ENCODE measurements around the gene ZGPAT.

Gene ZGPAT

DNA sequence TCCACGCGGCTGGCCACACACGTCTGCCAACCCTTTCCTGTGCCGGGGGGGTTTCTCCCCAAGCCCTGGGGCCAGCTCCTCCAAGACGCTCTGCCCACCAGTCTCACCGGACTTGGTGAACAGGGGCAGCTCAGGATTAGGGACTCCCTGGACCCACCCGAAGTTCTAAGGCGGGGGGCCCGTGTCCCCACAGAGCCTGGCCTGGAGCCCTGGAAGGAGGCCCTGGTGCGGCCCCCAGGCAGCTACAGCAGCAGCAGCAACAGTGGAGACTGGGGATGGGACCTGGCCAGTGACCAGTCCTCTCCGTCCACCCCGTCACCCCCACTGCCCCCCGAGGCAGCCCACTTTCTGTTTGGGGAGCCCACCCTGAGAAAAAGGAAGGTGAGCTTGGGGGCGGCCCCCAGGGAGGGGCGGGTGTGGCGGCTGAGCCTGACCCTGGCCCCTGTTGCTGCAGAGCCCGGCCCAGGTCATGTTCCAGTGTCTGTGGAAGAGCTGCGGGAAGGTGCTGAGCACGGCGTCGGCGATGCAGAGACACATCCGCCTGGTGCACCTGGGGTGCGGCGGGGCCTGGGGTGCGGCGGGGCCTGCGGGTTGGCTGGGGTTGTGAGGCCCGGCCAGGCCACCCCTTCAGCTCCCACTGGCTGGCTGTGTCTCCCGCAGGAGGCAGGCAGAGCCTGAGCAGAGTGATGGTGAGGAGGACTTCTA is 34.0 kb downstream of the ZGPAT start:
- no peaks in the 10 kb centered on the region for H4K20me1 ChIP-seq (ENCODE audit: insufficient read depth, low read length)
- no peak overlapping the region for H3K4me3 ChIP-seq (ENCODE audit: low read length)
- peaks cover 15% of the 10 kb centered on the region for H3K36me3 ChIP-seq (replicated peaks; ENCODE audit: low read depth, low read length)
- no peaks in the 10 kb centered on the region for H3K27me3 ChIP-seq (ENCODE audit: low read depth, low read length)
- TF ChIP-seq, protein P1, sequence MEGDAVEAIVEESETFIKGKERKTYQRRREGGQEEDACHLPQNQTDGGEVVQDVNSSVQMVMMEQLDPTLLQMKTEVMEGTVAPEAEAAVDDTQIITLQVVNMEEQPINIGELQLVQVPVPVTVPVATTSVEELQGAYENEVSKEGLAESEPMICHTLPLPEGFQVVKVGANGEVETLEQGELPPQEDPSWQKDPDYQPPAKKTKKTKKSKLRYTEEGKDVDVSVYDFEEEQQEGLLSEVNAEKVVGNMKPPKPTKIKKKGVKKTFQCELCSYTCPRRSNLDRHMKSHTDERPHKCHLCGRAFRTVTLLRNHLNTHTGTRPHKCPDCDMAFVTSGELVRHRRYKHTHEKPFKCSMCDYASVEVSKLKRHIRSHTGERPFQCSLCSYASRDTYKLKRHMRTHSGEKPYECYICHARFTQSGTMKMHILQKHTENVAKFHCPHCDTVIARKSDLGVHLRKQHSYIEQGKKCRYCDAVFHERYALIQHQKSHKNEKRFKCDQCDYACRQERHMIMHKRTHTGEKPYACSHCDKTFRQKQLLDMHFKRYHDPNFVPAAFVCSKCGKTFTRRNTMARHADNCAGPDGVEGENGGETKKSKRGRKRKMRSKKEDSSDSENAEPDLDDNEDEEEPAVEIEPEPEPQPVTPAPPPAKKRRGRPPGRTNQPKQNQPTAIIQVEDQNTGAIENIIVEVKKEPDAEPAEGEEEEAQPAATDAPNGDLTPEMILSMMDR (IDR thresholded peaks at IDR 0.05; ENCODE audit: low read depth, low read length): no peak
- no peak for TF ChIP-seq EZH2phosphoT487 (IDR thresholded peaks at IDR 0.05; ENCODE audit: low read depth)
- no peak overlapping the region for H2AFZ ChIP-seq (ENCODE audit: low read depth, low read length)
- peaks cover 24% of the 10 kb centered on the region for H3K4me1 ChIP-seq (ENCODE audit: low read length)
- no peak overlapping the region for H3K9ac ChIP-seq (ENCODE audit: low read length)
- no peak overlapping the region for H3K4me2 ChIP-seq (ENCODE audit: low read length)
- no peaks in the 10 kb centered on the region for H3K79me2 ChIP-seq (ENCODE audit: low read length)
- no peak overlapping the region for H3K27ac ChIP-seq (ENCODE audit: low read length)
- no peaks in the 10 kb centered on the region for H3K9me3 ChIP-seq (ENCODE audit: insufficient read depth, low read length)

DNA sequence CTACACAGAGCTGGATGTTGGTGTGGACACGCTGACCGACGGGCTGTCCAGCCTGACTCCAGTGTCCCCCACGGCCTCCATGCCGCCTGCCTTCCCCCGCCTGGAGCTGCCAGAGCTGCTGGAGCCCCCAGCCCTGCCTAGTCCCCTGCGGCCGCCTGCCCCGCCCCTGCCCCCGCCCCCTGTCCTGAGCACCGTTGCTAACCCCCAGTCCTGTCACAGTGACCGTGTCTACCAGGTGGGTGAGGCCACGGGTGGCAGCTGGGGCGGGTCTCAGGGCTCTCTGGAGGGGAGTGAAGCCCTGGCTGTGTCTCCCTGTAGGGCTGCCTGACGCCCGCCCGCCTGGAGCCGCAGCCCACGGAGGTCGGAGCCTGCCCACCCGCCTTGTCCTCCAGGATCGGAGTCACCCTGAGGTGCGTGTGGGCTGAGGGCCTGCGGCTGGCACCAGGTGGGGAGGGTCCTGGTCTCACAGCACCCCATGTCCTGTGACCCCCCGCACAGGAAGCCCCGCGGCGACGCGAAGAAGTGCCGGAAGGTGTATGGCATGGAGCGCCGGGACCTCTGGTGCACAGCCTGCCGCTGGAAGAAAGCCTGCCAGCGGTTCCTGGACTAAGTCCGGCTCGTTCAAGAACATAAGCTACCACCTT is 34.7 kb downstream of the ZGPAT start:
- no peak overlapping the region for H3K4me2 ChIP-seq (ENCODE audit: low read length)
- no peak overlapping the region for H3K27ac ChIP-seq (ENCODE audit: low read length)
- no peaks in the 10 kb centered on the region for H3K79me2 ChIP-seq (ENCODE audit: low read length)
- no peak overlapping the region for H3K4me3 ChIP-seq (ENCODE audit: low read length)
- H3K4me1 ChIP-seq (ENCODE audit: low read length): peaks cover 18% of the 10 kb centered on the region
- H3K9ac ChIP-seq (ENCODE audit: low read length): no peak overlapping the region
- H3K9me3 ChIP-seq (ENCODE audit: insufficient read depth, low read length): no peaks in the 10 kb centered on the region
- H2AFZ ChIP-seq (ENCODE audit: low read depth, low read length): no peak overlapping the region
- H3K36me3 ChIP-seq (replicated peaks; ENCODE audit: low read depth, low read length): peaks cover 15% of the 10 kb centered on the region
- no peaks in the 10 kb centered on the region for H3K27me3 ChIP-seq (ENCODE audit: low read depth, low read length)
- no peak for TF ChIP-seq EZH2phosphoT487 (IDR thresholded peaks at IDR 0.05; ENCODE audit: low read depth)
- no peaks in the 10 kb centered on the region for H4K20me1 ChIP-seq (ENCODE audit: insufficient read depth, low read length)

DNA sequence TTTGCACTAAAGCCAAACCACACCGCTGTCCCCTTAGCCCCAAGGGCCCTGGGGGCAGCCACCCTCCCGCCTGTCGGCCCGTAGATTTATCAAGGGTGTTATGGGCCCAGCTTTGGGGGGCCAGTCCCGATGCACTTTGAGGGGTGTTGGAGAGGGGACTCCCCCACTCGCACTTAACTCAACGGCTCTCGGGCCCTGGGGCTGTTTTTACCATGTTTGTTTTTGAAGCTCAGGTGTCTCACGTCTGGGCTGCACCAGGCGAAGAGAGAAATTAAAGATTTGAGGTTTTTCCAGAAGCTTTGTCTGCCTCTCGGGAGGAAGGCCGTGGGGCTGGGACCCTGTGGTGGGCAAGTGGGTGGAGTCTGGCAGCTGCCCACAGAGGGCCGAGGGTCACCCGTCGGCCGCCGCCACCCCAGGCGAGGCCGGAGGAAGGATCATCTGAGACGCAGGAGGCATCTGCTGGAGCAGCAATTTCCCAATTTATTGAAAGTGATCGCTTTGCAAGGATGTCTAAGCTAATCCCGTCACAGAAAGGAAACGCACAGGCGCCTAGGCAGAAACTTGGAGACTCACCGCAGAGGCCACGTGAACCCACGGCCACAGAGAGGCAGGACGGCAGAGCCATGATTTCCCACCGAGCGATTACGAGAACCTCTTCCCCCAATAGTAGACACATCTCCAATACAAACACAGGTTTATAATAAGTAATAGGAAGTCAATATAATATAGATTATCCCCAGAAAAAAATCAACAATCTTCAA is 35.6 kb downstream of the ZGPAT start:
- TF ChIP-seq EZH2phosphoT487 (IDR thresholded peaks at IDR 0.05; ENCODE audit: low read depth): no peak
- TF ChIP-seq, protein P1 (IDR thresholded peaks at IDR 0.05; ENCODE audit: low read depth, low read length): no peak
- no peaks in the 10 kb centered on the region for H3K27me3 ChIP-seq (ENCODE audit: low read depth, low read length)
- no peak overlapping the region for H3K9ac ChIP-seq (ENCODE audit: low read length)
- H3K4me2 ChIP-seq (ENCODE audit: low read length): no peak overlapping the region
- no peak overlapping the region for H3K4me3 ChIP-seq (ENCODE audit: low read length)
- H3K4me1 ChIP-seq (ENCODE audit: low read length): peaks cover 14% of the 10 kb centered on the region
- H3K79me2 ChIP-seq (ENCODE audit: low read length): no peaks in the 10 kb centered on the region
- H3K9me3 ChIP-seq (ENCODE audit: insufficient read depth, low read length): no peaks in the 10 kb centered on the region
- no peak overlapping the region for H2AFZ ChIP-seq (ENCODE audit: low read depth, low read length)
- H3K27ac ChIP-seq (ENCODE audit: low read length): no peak overlapping the region
- H3K36me3 ChIP-seq (replicated peaks; ENCODE audit: low read depth, low read length): peaks cover 15% of the 10 kb centered on the region
- H4K20me1 ChIP-seq (ENCODE audit: insufficient read depth, low read length): no peaks in the 10 kb centered on the region

DNA sequence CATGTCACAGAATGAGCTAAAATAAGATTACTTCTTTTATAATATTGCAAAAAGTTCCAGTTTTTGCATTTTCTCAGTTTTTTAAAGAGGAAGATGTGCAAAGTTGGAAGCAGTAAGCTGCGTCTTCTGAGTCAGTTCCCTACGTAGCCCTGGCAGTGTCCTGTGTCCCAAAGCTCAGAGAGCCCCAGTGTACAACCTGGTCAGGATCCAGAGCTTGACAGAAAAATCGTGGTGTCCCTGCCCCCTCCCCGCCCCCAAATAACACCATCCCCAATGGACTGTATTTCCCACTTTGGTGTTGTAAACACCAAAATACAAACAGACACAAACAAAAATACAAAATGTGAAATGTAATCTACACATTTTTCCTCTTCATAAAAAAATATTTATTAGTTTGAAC is 36.3 kb downstream of the ZGPAT start:
- H4K20me1 ChIP-seq (ENCODE audit: insufficient read depth, low read length): no peaks in the 10 kb centered on the region
- no peak for TF ChIP-seq EZH2phosphoT487 (IDR thresholded peaks at IDR 0.05; ENCODE audit: low read depth)
- TF ChIP-seq, protein P1 (IDR thresholded peaks at IDR 0.05; ENCODE audit: low read depth, low read length): no peak
- H3K79me2 ChIP-seq (ENCODE audit: low read length): no peaks in the 10 kb centered on the region
- no peak overlapping the region for H2AFZ ChIP-seq (ENCODE audit: low read depth, low read length)
- no peaks in the 10 kb centered on the region for H3K27me3 ChIP-seq (ENCODE audit: low read depth, low read length)
- peaks cover 15% of the 10 kb centered on the region for H3K36me3 ChIP-seq (replicated peaks; ENCODE audit: low read depth, low read length)
- no peaks in the 10 kb centered on the region for H3K9me3 ChIP-seq (ENCODE audit: insufficient read depth, low read length)
- no peak overlapping the region for H3K9ac ChIP-seq (ENCODE audit: low read length)
- no peak overlapping the region for H3K27ac ChIP-seq (ENCODE audit: low read length)
- no peak overlapping the region for H3K4me2 ChIP-seq (ENCODE audit: low read length)
- H3K4me3 ChIP-seq (ENCODE audit: low read length): no peak overlapping the region
- H3K4me1 ChIP-seq (ENCODE audit: low read length): peaks cover 6% of the 10 kb centered on the region; the same call in 1 of the 2 replicates
